HG03103 (cell line): ENCODE results near the gene WBP2NL.

Experiments
- ATAC-seq: cut with Tn5 transposase; IDR thresholded peaks from one replicate; pipeline ENCODE4 v1.9.1; 2021; ENCODE audit warnings: low read depth; ENCODE audit not compliant: unreplicated experiment

WBP2NL gene

GRCh38 chr22:42025421-42025820, 26.8 kb downstream of the WBP2NL start:
- ATAC-seq = no peak

- ATAC-seq = no peak
Measured at GRCh38 chr22:42026705-42027104, 28.1 kb downstream of the WBP2NL start.

GRCh38 chr22:42033263-42034181, 34.9 kb downstream of the WBP2NL start:
- ATAC-seq = no peak

GRCh38 chr22:42035256-42035655, 36.7 kb downstream of the WBP2NL start:
- ATAC-seq = no peak

- no peak for ATAC-seq
Measured at GRCh38 chr22:42039271-42039670, 40.7 kb downstream of the WBP2NL start.

GRCh38 chr22:42041784-42042183, 43.2 kb downstream of the WBP2NL start:
- no peak for ATAC-seq

DNA sequence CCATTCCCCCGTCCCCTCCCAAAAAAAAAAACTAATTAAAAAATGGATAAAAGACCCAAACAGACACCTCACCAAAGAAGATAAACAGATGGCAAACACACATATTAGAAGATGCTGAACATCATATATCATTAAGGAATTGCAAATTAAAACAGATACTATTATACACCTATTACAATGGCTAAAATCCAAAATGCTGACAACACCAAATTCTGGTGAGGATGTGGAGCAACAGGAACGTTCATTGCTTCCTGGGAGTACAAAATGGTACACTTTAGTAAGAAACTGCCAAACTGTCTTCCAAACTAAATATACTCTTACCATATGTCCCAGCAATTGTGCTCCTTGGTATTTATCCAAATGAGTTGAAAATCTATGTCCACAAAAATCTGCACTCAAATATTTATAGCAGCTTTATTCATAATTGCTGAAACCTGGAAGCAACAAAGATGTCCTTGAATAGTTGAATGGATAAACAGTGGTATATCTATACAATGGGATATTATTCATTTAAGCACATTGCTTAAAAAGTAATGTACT, 52.1 kb downstream of the WBP2NL start:
- ATAC-seq = no peak

DNA sequence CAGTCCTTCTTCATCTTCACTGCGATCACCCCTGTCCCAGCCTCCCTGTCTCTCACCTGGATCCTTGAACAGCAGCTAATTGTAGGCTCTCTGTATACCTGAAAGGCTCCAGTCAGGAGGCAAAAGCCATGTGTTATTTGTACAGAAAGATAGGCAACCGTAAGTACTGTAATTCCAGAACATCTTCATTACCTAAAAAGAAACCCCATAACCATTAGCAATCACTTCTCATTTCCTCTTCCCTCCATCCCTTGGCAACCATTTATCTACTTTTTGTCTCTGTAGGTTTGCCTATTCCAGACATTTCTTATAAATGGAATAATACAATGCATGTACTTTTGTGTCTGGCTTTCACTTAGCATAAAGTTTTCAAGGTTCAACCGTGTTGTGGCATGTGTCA, 54.2 kb downstream of the WBP2NL start:
- ATAC-seq = no peak

DNA sequence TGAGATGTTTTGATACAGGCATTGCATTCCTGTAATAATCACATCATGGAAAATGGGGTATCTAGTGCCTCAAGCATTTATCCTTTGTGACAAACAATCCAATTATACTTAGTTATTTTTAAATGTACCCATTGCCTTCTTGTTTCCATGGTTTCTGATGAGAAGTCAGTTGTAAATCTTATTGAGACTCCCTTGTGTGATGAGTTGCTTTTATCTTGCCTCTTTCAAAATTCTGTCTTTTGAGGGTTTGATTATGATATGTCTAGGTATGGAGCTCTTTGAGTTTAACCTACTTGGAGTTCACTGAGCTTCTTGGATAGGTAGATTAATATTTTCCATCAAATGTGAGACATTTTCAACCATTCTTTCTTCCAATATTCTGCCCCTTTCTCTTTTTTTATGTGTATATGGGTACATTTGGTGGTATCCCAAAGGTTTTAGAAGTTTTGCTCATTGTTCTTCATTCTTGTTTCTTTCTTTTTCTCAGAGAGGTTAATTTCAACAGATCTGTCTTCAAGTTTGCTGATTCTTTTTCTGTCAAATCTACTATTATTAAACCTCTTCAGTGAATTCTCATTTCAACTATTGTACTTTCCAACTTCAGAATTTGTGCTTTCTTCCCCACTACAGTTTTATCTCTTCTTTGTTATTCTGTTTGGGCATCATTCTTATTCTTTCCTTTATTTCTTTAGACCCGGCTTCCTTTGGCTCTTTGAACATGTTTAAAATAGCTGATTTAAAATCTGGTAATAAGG, 58.3 kb downstream of the WBP2NL start:
- no peak for ATAC-seq

- no peak for ATAC-seq
Measured at GRCh38 chr22:42060489-42060888, 61.9 kb downstream of the WBP2NL start.

GRCh38 chr22:42061041-42061440, 62.5 kb downstream of the WBP2NL start:
- ATAC-seq = no peak

- no peak for ATAC-seq
Measured at GRCh38 chr22:42062506-42063170, 64.0 kb downstream of the WBP2NL start.

GRCh38 chr22:42064629-42065028, 66.0 kb downstream of the WBP2NL start:
- ATAC-seq = no peak

GRCh38 chr22:42065438-42066125, 67.0 kb downstream of the WBP2NL start:
- no peak for ATAC-seq

GRCh38 chr22:42066126-42066761, 67.7 kb downstream of the WBP2NL start:
- ATAC-seq = no peak

GRCh38 chr22:42066937-42067336, 68.3 kb downstream of the WBP2NL start:
- no peak for ATAC-seq

DNA sequence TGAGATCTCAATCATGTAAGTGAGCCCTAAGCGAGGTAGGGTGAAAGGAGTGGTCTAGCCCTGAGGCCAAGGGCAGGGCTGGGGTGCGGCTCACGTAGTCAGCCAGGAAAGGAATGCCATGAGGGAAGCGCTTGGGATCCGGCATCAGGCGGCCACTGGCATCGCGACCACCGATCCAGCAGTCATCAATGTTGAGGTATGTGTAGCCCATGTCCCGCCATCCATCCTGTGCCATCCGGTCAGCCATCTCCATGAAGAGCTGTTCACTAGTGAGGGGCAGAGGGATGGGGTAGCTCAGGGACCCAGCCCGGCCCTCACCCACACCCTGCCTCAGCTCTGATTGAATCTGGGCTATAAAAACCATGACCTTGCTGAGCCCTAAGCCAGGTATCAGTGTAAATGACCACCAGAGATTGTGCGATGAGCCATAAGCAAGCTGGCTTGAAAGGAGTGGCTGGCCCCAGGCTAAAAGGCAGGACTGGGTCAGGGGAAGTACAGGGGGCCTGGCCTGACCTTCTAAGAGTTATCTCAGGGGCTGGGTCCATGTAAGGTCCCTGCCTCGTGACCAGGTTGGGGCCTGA, 69.2 kb downstream of the WBP2NL start:
- no peak for ATAC-seq

DNA sequence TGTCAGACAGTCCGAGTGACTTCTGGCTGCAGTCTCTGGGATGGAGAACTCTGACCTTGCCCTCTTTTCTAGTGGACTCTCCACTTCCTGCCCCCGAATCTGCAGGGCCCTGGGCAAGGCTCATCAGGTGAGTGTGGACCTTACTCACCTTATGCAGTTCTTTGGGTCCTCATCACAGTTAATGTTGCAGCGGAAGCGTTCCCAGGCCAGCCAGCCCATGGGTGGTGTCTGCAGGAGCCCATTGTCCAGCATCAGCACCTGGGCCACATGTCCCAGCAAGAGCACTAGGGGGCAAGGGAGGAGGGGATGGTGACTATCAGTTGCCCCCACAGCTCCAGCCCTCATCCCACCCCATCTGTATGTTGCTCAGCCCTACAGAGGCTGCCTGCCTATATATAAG, 69.7 kb downstream of the WBP2NL start:
- no peak for ATAC-seq

GRCh38 chr22:42069801-42070516, 71.4 kb downstream of the WBP2NL start:
- ATAC-seq = no peak
